Measurements from ENCODE around the gene FERMT2. TPM values are rescaled to one million over a fixed set of nuclear protein-coding genes. Genes with fewer than 3 reads are reported as not detected.

Gene FERMT2
- total and polyA plus RNA-seq, 9 of the 15 experiments (the other 6 are each of a cell fraction or from before 2014, with no cell fraction given), result 0.10 to 1.3 (median 0.40) TPM

GRCh38 chr14:52844262-52845060 is 106.4 kb downstream of the FERMT2 start:
- ChIA-PET POLR2A (no interaction called here), CTCF (ENCODE audit: low intra/inter-chr PET ratio) (no interaction called here)
- no peaks in the 10 kb centered on the region for H3K36me3 ChIP-seq (ENCODE audit: control insufficient read depth, insufficient read depth, low read length)
- no peaks in the 10 kb centered on the region for H3K9me1 ChIP-seq (ENCODE audit: control insufficient read depth, insufficient read depth, low read length)
- no peaks in the 10 kb centered on the region; a peak in 1 of 5 replicates for H3K27me3 ChIP-seq (ENCODE audit: control insufficient read depth in 2 of 2, insufficient read depth in 2 of 2, low read length in 2 of 2)
- no peak overlapping the region for H3K9ac ChIP-seq (ENCODE audit: insufficient read depth in 1 of 2, low read depth in 2 of 2, low read length in 2 of 2)
- no peaks in the 10 kb centered on the region for H3K4me1 ChIP-seq (replicated peaks in 1 of 2; ENCODE audit: control insufficient read depth in 2 of 2, insufficient read depth in 2 of 2, low read length in 2 of 2)
- no peaks in the 10 kb centered on the region for H3K79me2 ChIP-seq (ENCODE audit: control insufficient read depth, insufficient read depth, low read length)
- H3K9me3 ChIP-seq (replicated peaks; ENCODE audit: control insufficient read depth, insufficient read depth, low read depth, low read length), result no peaks in the 10 kb centered on the region
- H3K4me3 ChIP-seq, result no peak overlapping the region
- TF ChIP-seq ZBTB9 (CRISPR knock-in tag; IDR thresholded peaks at IDR 0.05) (no peak), SRF (CRISPR knock-in tag; IDR thresholded peaks at IDR 0.05) (no peak), ZNF280B (CRISPR knock-in tag; IDR thresholded peaks at IDR 0.05) (no peak), RBM14 (IDR thresholded peaks at IDR 0.05; ENCODE audit: borderline replicate concordance, insufficient read depth, low read depth, low read length) (no peak), GTF2A2 (tag; IDR thresholded peaks at IDR 0.05) (no peak), HMG20B (CRISPR knock-in tag; IDR thresholded peaks at IDR 0.05) (no peak), TEAD1 (CRISPR knock-in tag; IDR thresholded peaks at IDR 0.05) (no peak), MECOM (CRISPR knock-in tag; IDR thresholded peaks at IDR 0.05) (no peak), REST (IDR thresholded peaks at IDR 0.05; ENCODE audit: borderline replicate concordance) (no peak), REST (CRISPR knock-in tag; IDR thresholded peaks at IDR 0.05; ENCODE audit: low read depth) (no peak)
- no peaks in the 10 kb centered on the region for H4K20me1 ChIP-seq (replicated peaks; ENCODE audit: control insufficient read depth, insufficient read depth, low read length)
- DNase-seq (ENCODE audit: extremely low read depth in 1 of 4, low spot score in 3 of 4), result no peak
- no peak overlapping the region for H3K4me2 ChIP-seq (ENCODE audit: insufficient read depth, low read length)
- 21% methylated on average over 6 of the region's 6 CpGs for WGBS (ENCODE audit: insufficient coverage, low coverage, missing lambda C conversion rate)
- no peak for FAIRE-seq
- in situ Hi-C loops (cut with MboI) (loop anchor here (25.0 kb wide), 1 partner anchor 557 kb away; no protein-coding TSS in a partner anchor), intact Hi-C loops (cut with micrococcal nuclease) (no loop called here)
- no TSS peak for BruUV-seq (replicated peaks)
- no peak overlapping the region for H3K27ac ChIP-seq (ENCODE audit: extremely low read depth, low read depth, low read length)
- no peak overlapping the region; the same call in 1 of the 2 replicates for H2AFZ ChIP-seq (ENCODE audit: low read depth, low read length)
- ATAC-seq, result no peak; the same call in 2 of the 3 replicates

Measured in K562 (cell line).